Measurements from ENCODE around the gene FN1.

- TF ChIP-seq CTCF (IDR thresholded peaks at IDR 0.05) (no peak), POLR2A (IDR thresholded peaks at IDR 0.05) (no peak)
Observed at GRCh38 chr2:215442401-215442787, 6.5 kb upstream of the FN1 start.

Data from breast epithelium (tissue), 3 donors.